Skeletal muscle tissue (tissue), 4 donors: Measurements from ENCODE around the gene KLF13. TPM values are rescaled to one million over a fixed set of nuclear protein-coding genes. Genes with fewer than 3 reads are reported as not detected.

Experiments
- H3K27ac ChIP-seq: one replicate; pipeline ENCODE4 v1.7.0; 2013; ENCODE audit warnings: mild to moderate bottlenecking, low read depth, low read length, inconsistent platforms
- H3K27me3 ChIP-seq, 3 donors: one replicate each; pipeline ENCODE4 v1.7.0; 2013; ENCODE audit warnings: low read length in 3 of 3; ENCODE audit not compliant: control insufficient read depth in 3 of 3, insufficient read depth in 3 of 3
- H3K36me3 ChIP-seq, 3 donors: one replicate each; pipeline ENCODE4 v1.7.0; 2013; ENCODE audit warnings: low read length in 3 of 3; ENCODE audit not compliant: control insufficient read depth in 3 of 3, insufficient read depth in 3 of 3
- H3K4me1 ChIP-seq, 3 donors: one replicate each; pipeline ENCODE4 v1.7.0; 2013; ENCODE audit warnings: low read length in 3 of 3, mild to moderate bottlenecking in 3 of 3; ENCODE audit not compliant: control insufficient read depth in 3 of 3, insufficient read depth in 3 of 3
- H3K4me3 ChIP-seq, 3 donors: one replicate each; pipeline ENCODE4 v1.7.0; 2013; ENCODE audit warnings: low read length in 3 of 3
- H3K9ac ChIP-seq, 3 donors: one replicate each; pipeline ENCODE4 v1.7.0; 2013; ENCODE audit warnings: low read length in 3 of 3, mild to moderate bottlenecking in 3 of 3, moderate library complexity in 2 of 3, low read depth in 1 of 3
- H3K9me3 ChIP-seq, 3 donors: one replicate each; pipeline ENCODE4 v1.7.0; 2013; ENCODE audit warnings: low read length in 3 of 3; ENCODE audit not compliant: control insufficient read depth in 3 of 3
- total RNA-seq: library from RNA; depleted of rRNA; stranded (reverse); fragments of >200 nt; gene quantifications from one replicate; pipeline ENCODE4 v1.2.3, GENCODE V29; 2014
- donor health status: Osteomylitis.

KLF13 gene
- total RNA-seq, 1 donor from 2014 or later = 20.4 TPM

GRCh38 chr15:31359702-31360111 is 33.1 kb downstream of the KLF13 start:
- H3K27me3 ChIP-seq = no peaks in the 10 kb centered on the region
- peak overlapping the region in 1 of 3 donors; percentile 7 for H3K4me3 ChIP-seq
- no peaks in the 10 kb centered on the region for H3K9me3 ChIP-seq
- peak overlapping the region; percentile 27 for H3K27ac ChIP-seq
- peak overlapping the region in 2 of 3 donors; percentile 59 to 69 for H3K9ac ChIP-seq
- peaks cover 82 to 91% (median 87%) of the 10 kb centered on the region in 3 donors for H3K4me1 ChIP-seq
- H3K36me3 ChIP-seq = peaks cover 0 to 5% (median 4%) of the 10 kb centered on the region in 3 donors

- peaks cover 82 to 91% (median 87%) of the 10 kb centered on the region in 3 donors for H3K4me1 ChIP-seq
- no peaks in the 10 kb centered on the region for H3K27me3 ChIP-seq
- H3K4me3 ChIP-seq = no peak overlapping the region
- peak overlapping the region; percentile 27 for H3K27ac ChIP-seq
- H3K9me3 ChIP-seq = no peaks in the 10 kb centered on the region
- peaks cover 0 to 5% (median 4%) of the 10 kb centered on the region in 3 donors for H3K36me3 ChIP-seq
- peak overlapping the region in 2 of 3 donors; percentile 59 to 69 for H3K9ac ChIP-seq
Measured at GRCh38 chr15:31360158-31360561, 33.5 kb downstream of the KLF13 start.

DNA sequence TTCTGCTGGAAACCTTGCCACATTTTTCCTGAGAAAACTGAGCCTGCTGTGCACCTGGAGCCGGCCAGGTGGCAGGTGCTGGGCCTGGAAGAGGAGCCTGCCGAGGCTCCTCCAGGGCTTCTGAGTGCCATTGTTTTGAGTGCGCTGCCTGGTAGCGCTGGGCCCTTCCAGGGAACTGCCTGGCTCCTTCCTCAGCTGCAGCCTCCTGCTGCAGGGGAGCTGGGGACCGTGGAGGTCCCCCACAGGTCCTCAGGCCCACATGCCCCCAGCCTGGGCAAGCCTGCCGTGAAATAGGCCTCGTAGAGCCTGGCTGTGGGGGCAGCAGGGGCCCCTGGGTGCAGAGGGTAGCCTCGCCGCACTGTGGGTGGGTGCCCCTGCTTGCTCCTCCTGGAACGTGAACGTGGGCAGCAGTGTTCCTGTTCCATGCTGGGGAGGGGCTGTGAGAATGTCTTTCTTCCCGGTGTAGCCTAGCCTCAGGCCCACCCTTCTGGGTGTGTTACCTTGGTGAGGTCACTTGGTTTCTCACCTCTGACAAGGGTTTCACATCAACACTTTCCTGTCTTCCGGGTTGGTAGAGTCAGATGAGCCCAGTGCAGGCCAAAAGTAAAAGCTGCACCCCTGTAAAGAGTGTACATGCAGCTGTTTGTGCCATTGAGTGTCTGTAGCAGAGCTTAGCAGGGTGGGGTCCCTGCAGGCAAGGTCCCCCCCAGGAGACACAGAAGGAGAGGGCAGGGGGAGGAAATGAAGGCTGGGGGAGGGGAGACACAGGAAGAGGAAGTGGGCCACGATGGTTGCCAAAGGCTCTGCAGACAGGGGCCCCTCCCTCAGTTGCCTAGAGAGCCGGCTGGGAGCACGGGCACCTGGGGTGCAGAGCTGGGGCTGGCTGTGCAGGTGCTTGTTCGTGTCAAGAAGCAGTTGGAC is 34.5 kb downstream of the KLF13 start:
- Histone ChIP-seq H3K27ac (peak overlapping the region; percentile 43), H3K4me1 (peaks cover 85 to 92% (median 90%) of the 10 kb centered on the region in 3 donors), H3K4me3 (peak overlapping the region in 1 of 3 donors; percentile 13)

DNA sequence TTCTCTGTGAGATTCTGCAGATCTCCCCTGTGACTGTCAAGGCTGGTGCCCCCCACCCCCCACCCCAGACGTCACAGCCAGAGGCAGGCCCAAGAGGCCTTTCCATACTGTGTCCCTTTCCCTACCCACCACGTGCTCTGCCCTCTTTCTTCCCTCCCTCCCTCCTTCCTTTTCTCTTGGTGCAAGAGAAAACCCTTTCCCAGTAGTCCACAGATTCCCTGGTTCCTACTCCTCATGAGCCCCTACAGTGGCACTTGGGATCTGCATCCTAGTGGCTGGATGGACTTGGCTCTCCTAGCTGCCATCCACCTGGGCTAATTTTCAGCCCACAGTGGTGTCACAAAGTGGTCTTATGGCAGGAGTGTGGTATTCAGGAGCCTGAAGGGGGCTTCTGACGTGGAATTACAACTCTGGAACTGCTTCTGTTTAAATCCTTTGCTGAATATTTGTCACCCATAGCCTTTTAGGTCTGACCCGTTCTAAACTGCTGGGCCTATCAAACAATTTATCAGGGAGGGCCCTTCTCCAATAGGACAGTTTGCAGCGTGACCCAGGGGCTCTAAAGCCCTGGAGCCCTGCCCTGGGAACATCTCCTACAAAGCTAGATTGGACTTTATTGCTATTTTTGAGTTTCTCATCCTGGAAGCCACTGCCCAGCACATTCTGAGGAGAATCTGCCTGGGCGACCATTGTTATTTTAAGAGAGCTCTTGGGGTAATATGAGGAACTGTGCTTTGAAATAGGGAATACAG is 35.3 kb downstream of the KLF13 start:
- H3K27me3 ChIP-seq = no peaks in the 10 kb centered on the region
- H3K9ac ChIP-seq = peak overlapping the region; percentile 36 to 76 (median 51)
- no peak overlapping the region for H3K4me3 ChIP-seq
- H3K36me3 ChIP-seq = peaks cover 0 to 5% (median 4%) of the 10 kb centered on the region in 3 donors
- peaks cover 87 to 93% (median 91%) of the 10 kb centered on the region in 3 donors for H3K4me1 ChIP-seq
- H3K9me3 ChIP-seq = no peaks in the 10 kb centered on the region
- peak overlapping the region; percentile 43 for H3K27ac ChIP-seq

More for the DNA sequence above, 34.5 kb downstream of the KLF13 start:
- Histone ChIP-seq H3K9ac (peak overlapping the region; percentile 51 to 76 (median 63)), H3K9me3 (no peaks in the 10 kb centered on the region), H3K36me3 (peaks cover 0 to 5% (median 4%) of the 10 kb centered on the region in 3 donors), H3K27me3 (no peaks in the 10 kb centered on the region)

GRCh38 chr15:31362886-31363285 is 36.3 kb downstream of the KLF13 start:
- peaks cover 87 to 93% (median 91%) of the 10 kb centered on the region in 3 donors for H3K4me1 ChIP-seq
- no peak overlapping the region for H3K9ac ChIP-seq
- H3K27ac ChIP-seq = peak overlapping the region; percentile 43
- no peaks in the 10 kb centered on the region for H3K9me3 ChIP-seq
- no peaks in the 10 kb centered on the region for H3K27me3 ChIP-seq
- H3K4me3 ChIP-seq = no peak overlapping the region
- H3K36me3 ChIP-seq = peaks cover 0 to 5% (median 4%) of the 10 kb centered on the region in 3 donors

DNA sequence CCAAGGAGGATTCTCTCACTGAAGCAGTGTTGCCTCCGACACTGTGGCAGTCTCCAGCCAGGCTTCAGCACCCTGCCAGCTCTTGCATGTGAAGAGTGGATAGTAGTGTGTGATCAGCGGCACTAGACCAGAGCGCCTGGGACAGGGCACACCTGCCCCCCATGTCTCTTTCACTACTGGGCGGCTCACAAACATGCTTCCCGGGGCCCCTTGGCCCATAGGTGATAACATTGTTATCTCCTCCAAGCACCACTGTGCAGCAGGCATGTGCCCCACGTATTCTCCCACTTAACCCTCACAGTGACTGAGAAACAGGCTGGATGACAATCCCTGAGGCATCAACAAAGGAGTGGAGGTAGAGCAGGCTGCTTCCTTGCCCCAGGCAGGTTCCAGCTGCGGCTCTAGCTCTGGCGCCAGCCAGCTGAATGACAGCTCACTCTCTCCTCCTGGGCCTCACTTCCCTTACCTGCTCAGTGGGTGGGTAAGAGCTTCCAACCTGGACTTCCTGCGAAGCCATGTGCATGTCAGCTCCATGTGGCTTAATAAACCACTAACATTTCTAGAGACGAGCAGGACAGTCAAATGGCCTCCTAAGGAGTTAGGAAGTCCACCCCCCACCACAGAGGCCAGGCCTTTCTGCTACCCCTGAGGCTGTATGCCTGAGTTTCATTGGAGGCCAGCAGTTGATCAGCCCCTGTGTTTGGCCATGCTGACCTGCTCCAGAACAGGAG is 37.8 kb downstream of the KLF13 start:
- peak overlapping the region; percentile 90 for H3K27ac ChIP-seq
- peak overlapping the region in 2 of 3 donors; percentile 38 to 41 for H3K4me3 ChIP-seq
- peaks cover 82 to 91% (median 84%) of the 10 kb centered on the region in 3 donors for H3K4me1 ChIP-seq

GRCh38 chr15:31365032-31365654 is 38.5 kb downstream of the KLF13 start:
- no peaks in the 10 kb centered on the region for H3K36me3 ChIP-seq
- peak overlapping the region; percentile 48 to 83 (median 48) for H3K9ac ChIP-seq
- H3K4me1 ChIP-seq = peaks cover 75 to 85% (median 78%) of the 10 kb centered on the region in 3 donors
- no peaks in the 10 kb centered on the region for H3K9me3 ChIP-seq
- no peaks in the 10 kb centered on the region for H3K27me3 ChIP-seq
- peak overlapping the region; percentile 90 for H3K27ac ChIP-seq
- H3K4me3 ChIP-seq = peak overlapping the region; percentile 16 to 60 (median 56)

More for the DNA sequence above, 37.8 kb downstream of the KLF13 start:
- Histone ChIP-seq H3K9ac (peak overlapping the region; percentile 48 to 83 (median 48)), H3K36me3 (no peaks in the 10 kb centered on the region), H3K9me3 (no peaks in the 10 kb centered on the region), H3K27me3 (no peaks in the 10 kb centered on the region)

DNA sequence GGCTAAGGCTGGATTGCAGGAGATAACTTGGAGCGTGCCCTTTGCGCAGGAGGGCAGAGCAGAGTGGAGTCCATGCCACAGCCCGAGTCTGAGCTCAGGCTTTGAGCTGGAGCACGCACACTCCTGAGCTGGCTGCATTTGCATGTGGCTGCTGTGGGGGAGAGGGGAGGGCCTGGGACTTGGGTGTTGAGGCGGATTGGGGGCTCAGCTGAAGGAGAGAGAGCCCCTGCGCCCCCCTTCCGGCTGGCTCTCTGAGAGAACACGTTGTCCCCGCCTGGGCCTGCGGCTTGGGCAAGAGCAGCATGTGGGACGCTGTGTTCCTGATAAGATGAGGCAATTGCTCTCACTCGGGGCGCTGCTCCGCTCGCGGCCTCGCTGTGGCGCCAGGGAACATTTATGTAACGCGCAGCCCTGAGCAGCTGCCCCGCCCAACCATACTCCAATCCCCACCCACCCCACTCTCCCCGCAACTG is 39.1 kb downstream of the KLF13 start:
- H3K27ac ChIP-seq = peak overlapping the region; percentile 90
- H3K4me1 ChIP-seq = peaks cover 71 to 80% (median 73%) of the 10 kb centered on the region in 3 donors
- H3K27me3 ChIP-seq = no peaks in the 10 kb centered on the region
- H3K4me3 ChIP-seq = peak overlapping the region; percentile 62 to 78 (median 71)
- H3K9ac ChIP-seq = peak overlapping the region; percentile 72 to 92 (median 88)
- no peaks in the 10 kb centered on the region for H3K9me3 ChIP-seq
- H3K36me3 ChIP-seq = no peaks in the 10 kb centered on the region
